Measurements from ENCODE around the gene ANO2. TPM values are rescaled to one million over a fixed set of nuclear protein-coding genes. Genes with fewer than 3 reads are reported as not detected.

Gene ANO2
- total RNA-seq, 1 experiment from 2014 or later: 0.68 TPM

GRCh38 chr12:5864301-5864700, 80.8 kb downstream of the ANO2 start:
- Mint-ChIP-seq H3K27ac (ENCODE audit: unreplicated experiment) (no peak overlapping the region), H3K27me3 (ENCODE audit: insufficient read depth, unreplicated experiment) (peaks cover 16% of the 10 kb centered on the region), H3K36me3 (ENCODE audit: insufficient read depth, unreplicated experiment) (no peaks in the 10 kb centered on the region), H3K4me1 (ENCODE audit: low read depth, unreplicated experiment) (no peaks in the 10 kb centered on the region), H3K9me3 (ENCODE audit: unreplicated experiment) (no peaks in the 10 kb centered on the region), H3K4me3 (ENCODE audit: unreplicated experiment) (no peak overlapping the region)
- intact Hi-C loops (cut with micrococcal nuclease; ENCODE audit: unreplicated experiment): no loop called here
- ChIA-PET POLR2A (no interaction called here), CTCF (no interaction called here)
- Histone ChIP-seq H3K4me1 (0 out of 2 replicates have a peak, but pooled peaks cover 7% of the 10 kb centered on the region), H3K27me3 (replicated peaks; ENCODE audit: control insufficient read depth, insufficient read depth, low read length) (no peaks in the 10 kb centered on the region), H3K9me3 (no peaks in the 10 kb centered on the region), H3K4me3 (ENCODE audit: low read depth, low read length) (no peak overlapping the region), H3K36me3 (ENCODE audit: control insufficient read depth, insufficient read depth, low read length) (no peaks in the 10 kb centered on the region)
- no peak for DNase-seq
- TF ChIP-seq, protein P1, sequence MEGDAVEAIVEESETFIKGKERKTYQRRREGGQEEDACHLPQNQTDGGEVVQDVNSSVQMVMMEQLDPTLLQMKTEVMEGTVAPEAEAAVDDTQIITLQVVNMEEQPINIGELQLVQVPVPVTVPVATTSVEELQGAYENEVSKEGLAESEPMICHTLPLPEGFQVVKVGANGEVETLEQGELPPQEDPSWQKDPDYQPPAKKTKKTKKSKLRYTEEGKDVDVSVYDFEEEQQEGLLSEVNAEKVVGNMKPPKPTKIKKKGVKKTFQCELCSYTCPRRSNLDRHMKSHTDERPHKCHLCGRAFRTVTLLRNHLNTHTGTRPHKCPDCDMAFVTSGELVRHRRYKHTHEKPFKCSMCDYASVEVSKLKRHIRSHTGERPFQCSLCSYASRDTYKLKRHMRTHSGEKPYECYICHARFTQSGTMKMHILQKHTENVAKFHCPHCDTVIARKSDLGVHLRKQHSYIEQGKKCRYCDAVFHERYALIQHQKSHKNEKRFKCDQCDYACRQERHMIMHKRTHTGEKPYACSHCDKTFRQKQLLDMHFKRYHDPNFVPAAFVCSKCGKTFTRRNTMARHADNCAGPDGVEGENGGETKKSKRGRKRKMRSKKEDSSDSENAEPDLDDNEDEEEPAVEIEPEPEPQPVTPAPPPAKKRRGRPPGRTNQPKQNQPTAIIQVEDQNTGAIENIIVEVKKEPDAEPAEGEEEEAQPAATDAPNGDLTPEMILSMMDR (IDR thresholded peaks at IDR 0.05; ENCODE audit: insufficient read depth in 1 of 2, low read depth in 1 of 2, low read length in 1 of 2, severe bottlenecking in 1 of 2, unreplicated experiment in 1 of 2): no peak
- BruUV-seq (replicated peaks): no TSS peak

DNA sequence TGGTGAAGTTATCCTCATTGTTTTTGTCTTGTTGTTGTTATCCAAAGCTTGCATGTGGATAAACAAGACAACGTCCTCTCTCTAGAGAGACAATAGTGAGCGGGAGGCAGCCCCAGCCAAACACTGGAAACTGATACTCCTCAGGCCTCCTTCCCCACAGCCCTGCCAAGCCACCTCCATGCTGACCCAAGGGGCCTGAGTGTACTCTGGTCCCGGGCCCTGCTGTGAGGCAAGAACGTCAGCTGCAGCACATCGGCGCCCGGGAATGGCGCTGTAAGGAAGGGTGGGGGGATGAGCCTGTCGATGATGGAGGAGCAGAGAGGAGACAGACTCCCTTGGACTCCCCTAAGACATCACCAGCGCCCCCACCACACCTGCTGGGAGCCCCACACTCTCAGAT, 83.6 kb downstream of the ANO2 start:
- intact Hi-C loops (cut with micrococcal nuclease; ENCODE audit: unreplicated experiment): no loop called here
- no TSS peak for BruUV-seq (replicated peaks)
- H3K27me3 ChIP-seq (replicated peaks; ENCODE audit: control insufficient read depth, insufficient read depth, low read length): no peaks in the 10 kb centered on the region
- Mint-ChIP-seq H3K9me3 (ENCODE audit: unreplicated experiment) (no peaks in the 10 kb centered on the region), H3K4me3 (ENCODE audit: unreplicated experiment) (no peak overlapping the region), H3K4me1 (ENCODE audit: low read depth, unreplicated experiment) (no peaks in the 10 kb centered on the region), H3K36me3 (ENCODE audit: insufficient read depth, unreplicated experiment) (no peaks in the 10 kb centered on the region), H3K27me3 (ENCODE audit: insufficient read depth, unreplicated experiment) (peaks cover 27% of the 10 kb centered on the region), H3K27ac (ENCODE audit: unreplicated experiment) (no peak overlapping the region)
- TF ChIP-seq, protein P1 (IDR thresholded peaks at IDR 0.05; ENCODE audit: insufficient read depth in 1 of 2, low read depth in 1 of 2, low read length in 1 of 2, severe bottlenecking in 1 of 2, unreplicated experiment in 1 of 2): no peak
- no peaks in the 10 kb centered on the region for H3K36me3 ChIP-seq (ENCODE audit: control insufficient read depth, insufficient read depth, low read length)
- ChIA-PET POLR2A (no interaction called here), CTCF (no interaction called here)
- no peak overlapping the region for H3K4me3 ChIP-seq (ENCODE audit: low read depth, low read length)
- DNase-seq: no peak
- no peaks in the 10 kb centered on the region for H3K9me3 ChIP-seq
- H3K4me1 ChIP-seq: peaks cover 4% of the 10 kb centered on the region; the same call in 1 of the 2 replicates

DNA sequence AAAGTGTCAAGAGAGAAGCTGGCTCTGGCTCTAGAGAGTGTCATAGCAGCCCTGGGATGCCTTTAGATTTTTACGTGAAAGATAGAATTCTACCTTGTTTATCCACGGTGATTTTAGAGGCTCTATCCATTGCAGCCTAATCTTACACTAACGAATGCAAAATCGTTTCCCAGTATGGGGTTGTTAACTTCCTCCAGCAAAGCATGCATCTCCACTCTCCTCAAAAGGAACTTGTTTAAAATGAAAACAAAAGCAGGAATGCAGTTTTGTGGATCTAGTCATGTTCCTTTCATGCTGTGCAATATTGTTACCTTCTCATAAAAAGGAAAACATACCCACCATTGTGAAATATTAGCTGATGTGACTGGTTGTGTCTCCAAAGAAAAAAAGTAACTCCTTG, 88.4 kb downstream of the ANO2 start:
- TF ChIP-seq, protein P1 (IDR thresholded peaks at IDR 0.05; ENCODE audit: insufficient read depth in 1 of 2, low read depth in 1 of 2, low read length in 1 of 2, severe bottlenecking in 1 of 2, unreplicated experiment in 1 of 2): no peak
- Mint-ChIP-seq H3K9me3 (ENCODE audit: unreplicated experiment) (peaks cover 6% of the 10 kb centered on the region), H3K27ac (ENCODE audit: unreplicated experiment) (no peak overlapping the region), H3K36me3 (ENCODE audit: insufficient read depth, unreplicated experiment) (no peaks in the 10 kb centered on the region), H3K27me3 (ENCODE audit: insufficient read depth, unreplicated experiment) (peaks cover 42% of the 10 kb centered on the region), H3K4me1 (ENCODE audit: low read depth, unreplicated experiment) (no peaks in the 10 kb centered on the region), H3K4me3 (ENCODE audit: unreplicated experiment) (no peak overlapping the region)
- Histone ChIP-seq H3K9me3 (no peaks in the 10 kb centered on the region), H3K4me3 (ENCODE audit: low read depth, low read length) (no peak overlapping the region), H3K4me1 (peaks cover 14% of the 10 kb centered on the region), H3K27me3 (replicated peaks; ENCODE audit: control insufficient read depth, insufficient read depth, low read length) (no peaks in the 10 kb centered on the region), H3K36me3 (ENCODE audit: control insufficient read depth, insufficient read depth, low read length) (no peaks in the 10 kb centered on the region)
- ChIA-PET CTCF (no interaction called here), POLR2A (no interaction called here)
- no TSS peak for BruUV-seq (replicated peaks)
- no peak for DNase-seq
- intact Hi-C loops (cut with micrococcal nuclease; ENCODE audit: unreplicated experiment): no loop called here
